ENCODE data around the gene ARID3B.

Gene ARID3B

DNA sequence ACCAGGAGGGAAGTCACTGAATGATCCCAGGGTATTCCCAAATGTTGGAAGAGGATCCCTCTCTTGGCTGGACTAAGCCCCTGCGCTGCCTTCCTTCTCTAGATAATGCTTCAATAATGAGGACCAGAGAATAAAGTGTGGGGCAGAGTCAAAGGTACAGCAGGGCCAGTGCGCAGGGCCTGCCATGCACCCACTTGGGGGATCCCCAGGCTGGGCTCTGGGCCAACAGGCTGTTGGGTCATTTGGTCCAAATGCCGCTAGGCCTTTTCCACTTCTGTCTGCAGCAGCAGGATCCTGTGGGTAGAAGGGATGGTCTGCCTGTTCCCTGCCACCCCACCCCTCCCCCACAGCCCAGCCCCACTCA lies 68.9 kb downstream of the ARID3B start:
- no peak for DNase-seq

DNA sequence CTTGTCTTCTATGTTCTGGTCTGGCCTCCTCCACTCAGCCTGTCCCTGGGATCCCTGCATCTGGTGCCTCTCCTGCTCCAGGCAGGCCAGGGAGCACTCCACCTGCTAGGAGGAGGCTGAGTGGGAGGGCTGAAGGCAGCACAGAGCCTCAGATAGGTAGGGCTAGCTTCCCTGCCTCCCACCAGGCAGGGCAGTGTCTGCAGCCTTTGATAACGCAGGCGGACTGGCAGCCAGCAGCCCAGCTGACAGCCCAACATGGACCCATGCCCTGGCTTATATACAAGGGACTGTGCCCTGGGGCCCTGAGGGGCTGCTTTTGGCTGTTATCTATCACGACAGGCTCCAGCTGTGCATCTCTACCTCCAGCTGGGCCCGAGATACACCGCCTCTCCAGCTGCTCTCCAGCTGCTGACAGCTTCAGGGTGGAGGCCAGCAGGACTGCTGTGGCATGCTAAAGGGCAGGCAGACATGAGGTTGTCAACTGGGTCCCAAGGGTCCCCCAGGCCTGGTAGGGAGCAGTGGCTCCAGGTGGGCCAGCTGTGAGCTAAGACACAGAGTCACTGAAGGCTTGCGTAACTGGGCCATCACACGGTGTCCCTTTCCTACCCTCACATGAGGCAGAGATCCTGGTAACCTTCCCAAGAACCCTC lies 69.4 kb downstream of the ARID3B start:
- no peak for DNase-seq

GRCh38 chr15:74611341-74611740 lies 70.3 kb downstream of the ARID3B start:
- no peak for DNase-seq

GRCh38 chr15:74611834-74612233 lies 70.8 kb downstream of the ARID3B start:
- no peak for DNase-seq

GRCh38 chr15:74612677-74613076 lies 71.7 kb downstream of the ARID3B start:
- DNase-seq, result no peak

DNA sequence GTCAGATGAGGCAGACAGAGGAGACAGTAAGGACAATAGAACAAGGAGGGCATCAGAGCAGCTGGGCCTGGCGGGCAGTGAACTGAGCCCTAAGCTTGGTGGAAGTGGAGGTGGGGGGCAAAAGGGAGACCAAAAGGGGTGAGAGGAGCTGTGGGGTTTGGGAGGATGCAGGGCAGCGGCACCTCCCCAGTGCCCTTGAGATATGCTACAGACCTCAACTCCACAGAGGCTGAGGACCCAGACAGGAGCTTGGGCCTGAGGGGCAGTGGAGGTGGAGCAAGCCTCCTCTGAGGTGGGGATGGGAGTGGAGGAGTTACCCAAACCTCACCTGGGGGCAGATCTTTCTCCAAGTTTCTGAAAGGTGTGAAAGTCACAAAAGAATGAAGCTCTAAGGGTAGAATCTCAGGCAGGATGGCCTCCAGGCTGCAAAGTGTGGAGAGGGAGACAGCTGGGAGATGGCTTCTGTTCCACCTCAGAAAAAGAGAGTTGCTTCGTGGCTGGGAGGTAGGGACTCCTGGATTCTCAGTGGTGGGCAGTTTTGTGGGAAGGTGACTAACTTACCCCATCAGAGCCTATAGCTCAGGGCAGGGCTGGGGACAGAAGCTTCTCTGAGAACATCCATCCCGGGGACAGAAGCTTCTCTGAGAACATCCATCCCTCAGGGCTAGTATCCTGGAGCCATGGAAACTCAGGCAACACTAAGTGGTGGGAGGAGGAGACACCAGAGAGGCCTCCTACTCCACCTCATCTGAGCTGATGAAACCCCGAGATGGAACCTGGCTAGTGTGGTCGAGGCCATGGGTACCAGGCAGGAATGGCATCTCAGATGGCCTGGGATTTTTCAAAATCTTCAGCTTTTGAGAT lies 72.3 kb downstream of the ARID3B start:
- DNase-seq, result no peak

DNA sequence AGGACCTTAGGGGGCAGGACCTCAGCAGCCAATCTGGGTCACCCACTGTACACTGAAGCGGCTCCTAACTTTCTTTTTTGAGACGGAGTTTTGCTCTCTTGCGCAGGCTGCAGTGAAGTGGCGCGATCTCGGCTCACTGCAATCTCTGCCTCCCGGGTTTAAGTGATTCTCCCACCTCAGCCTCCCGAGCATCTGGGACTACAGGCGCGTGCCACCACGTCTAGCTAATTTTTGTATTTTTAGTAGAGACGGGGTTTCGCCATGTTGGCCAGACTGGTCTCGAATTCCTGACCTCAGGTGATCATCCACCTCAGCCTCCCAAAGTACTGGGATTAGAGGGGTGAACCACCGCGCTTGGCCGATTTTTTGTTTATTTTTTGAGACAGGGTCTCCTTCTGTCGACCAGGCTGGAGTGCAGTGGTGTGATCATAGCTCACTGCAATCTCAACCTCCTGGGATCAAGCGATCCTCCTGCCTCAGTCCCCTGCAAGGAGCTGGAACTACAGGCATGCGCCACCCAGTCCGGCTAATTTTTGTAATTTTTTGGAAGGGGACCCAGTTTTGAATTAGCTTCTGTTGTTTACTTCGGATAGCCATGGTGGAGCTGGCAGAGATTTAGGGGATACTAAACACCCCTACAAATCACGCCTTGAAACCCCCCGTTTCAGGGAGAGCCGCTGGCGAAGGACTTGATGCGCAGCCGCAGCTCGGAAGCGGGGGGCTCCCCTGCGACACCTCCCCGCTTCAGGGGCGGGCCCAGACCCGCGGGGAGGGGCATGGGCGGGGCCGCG lies 73.1 kb downstream of the ARID3B start:
- DNase-seq, result no peak

DNA sequence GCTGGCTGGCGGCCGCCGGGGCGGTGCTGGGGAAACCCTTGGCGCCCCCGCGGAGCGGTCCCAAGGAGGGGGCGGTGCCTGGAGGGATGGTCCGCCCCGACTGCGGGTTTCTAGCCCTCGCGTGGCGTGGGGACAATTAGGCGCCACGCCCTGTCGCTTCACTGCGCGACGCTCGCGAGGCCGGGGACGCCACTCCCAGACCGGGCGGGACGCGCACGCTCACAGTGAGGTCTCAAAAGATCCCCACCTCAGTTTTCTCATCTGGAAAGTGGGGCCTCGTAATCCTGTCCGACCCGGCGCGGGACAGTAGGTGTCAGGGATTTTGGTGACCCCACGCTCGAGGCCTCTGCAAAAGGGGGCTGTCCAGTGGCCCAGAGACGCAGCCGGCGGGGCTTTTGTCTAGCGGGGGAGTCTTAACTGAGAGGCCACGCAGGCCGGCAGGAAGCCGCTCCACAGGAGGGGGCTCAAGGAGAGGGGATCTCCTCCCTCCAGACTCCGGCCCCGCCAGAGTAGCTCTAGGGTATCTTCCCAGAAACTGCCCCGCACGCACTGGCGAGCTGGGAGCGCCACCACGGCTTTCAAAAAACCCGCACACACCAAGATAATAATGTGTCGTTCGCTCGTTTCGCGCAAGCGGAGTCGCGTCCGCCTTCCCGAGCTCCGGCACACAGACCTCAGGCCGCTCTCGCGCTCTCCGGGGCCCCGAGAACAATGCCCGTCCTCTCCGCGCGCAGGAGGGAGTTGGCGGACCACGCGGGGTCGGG lies 73.9 kb downstream of the ARID3B start:
- peak; percentile 85 for DNase-seq

DNA sequence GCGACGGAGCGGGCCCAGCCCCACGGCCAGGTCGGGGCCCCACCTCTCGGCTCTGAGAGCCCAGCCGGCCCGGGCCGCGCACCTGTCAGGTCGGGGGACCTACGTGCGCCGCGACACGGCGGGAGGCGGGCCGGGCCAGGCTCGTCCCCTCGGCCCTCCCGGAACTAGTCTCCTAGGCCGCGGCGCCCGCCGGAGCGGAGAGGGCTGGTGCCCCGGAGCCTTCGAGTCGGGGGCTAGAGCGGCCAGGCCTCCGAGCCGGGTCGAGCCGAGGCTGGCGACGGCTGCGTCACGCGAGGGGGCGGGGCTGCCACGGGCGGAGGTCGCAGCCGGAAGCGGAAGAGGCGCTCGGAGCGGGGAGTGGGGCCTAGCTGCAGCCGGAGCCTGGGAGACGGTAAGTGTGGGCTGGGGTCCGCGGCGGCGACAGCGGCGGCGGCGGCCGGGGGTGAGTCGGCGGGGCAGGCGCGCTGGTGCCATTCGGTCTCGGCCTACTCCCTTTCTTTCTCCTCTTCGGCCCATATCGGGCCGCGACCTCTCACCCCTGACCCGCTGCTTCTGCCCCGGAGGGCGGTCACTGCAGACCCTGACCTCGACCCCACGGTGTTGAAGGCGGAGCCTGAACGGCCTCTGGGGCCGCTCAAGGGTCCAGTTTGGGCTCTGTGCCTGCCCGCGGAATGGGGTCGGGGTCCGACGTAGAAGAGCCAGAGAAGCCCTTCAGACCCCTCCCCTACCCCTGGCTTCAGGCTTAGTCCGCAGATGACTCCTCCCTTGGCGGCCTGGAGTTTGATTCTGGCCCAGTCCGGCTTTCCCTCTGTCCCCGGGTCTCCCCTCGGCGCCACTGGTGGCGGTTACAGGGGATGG lies 74.7 kb downstream of the ARID3B start, which contains the start of gene CLK3:
TSS of gene CLK3 (plus strand) at position 329 of the 858 bp plus-strand sequence. CDS start 3,361 bp downstream, outside the sequence.
- DNase-seq, result peak; percentile 98

GRCh38 chr15:74616366-74616939 lies 75.4 kb downstream of the ARID3B start:
- peak; percentile 78 for DNase-seq

- DNase-seq, result no peak
These were observed 76.0 kb downstream of the ARID3B start for GRCh38 chr15:74616996-74617395.

DNA sequence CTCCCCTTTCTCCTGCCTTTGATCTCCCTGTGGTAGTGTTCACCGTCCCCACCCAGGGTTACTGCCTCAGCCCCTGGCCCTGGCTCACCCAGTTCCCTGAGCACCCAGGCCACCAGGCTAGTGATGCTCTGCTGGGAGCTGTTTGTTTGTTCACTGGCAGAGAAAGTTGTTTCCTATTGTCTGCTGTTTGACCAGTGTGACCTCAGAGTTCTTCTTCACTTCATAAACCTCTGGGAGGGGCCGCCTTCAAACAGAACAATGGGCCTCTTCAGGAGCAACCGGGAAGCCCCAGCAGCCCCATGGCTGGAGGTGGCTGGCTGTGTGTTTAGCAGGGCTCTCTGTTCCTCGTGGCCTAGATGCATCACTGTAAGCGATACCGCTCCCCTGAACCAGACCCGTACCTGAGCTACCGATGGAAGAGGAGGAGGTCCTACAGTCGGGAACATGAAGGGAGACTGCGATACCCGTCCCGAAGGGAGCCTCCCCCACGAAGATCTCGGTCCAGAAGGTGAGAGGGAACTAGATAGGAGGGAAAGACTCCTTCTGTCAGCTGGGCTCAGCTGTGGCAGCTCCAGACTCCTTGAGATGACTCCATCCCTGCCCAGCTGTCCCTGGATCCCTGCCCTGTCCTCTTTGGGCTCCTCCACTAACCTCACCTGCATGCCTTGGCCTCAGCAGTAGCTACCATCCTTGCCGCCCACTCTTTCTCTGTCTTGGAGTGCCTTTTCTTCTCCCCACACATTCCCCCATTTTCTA lies 78.0 kb downstream of the ARID3B start:
- no peak for DNase-seq

GRCh38 chr15:74619916-74620635 lies 79.1 kb downstream of the ARID3B start:
- no peak for DNase-seq

DNA sequence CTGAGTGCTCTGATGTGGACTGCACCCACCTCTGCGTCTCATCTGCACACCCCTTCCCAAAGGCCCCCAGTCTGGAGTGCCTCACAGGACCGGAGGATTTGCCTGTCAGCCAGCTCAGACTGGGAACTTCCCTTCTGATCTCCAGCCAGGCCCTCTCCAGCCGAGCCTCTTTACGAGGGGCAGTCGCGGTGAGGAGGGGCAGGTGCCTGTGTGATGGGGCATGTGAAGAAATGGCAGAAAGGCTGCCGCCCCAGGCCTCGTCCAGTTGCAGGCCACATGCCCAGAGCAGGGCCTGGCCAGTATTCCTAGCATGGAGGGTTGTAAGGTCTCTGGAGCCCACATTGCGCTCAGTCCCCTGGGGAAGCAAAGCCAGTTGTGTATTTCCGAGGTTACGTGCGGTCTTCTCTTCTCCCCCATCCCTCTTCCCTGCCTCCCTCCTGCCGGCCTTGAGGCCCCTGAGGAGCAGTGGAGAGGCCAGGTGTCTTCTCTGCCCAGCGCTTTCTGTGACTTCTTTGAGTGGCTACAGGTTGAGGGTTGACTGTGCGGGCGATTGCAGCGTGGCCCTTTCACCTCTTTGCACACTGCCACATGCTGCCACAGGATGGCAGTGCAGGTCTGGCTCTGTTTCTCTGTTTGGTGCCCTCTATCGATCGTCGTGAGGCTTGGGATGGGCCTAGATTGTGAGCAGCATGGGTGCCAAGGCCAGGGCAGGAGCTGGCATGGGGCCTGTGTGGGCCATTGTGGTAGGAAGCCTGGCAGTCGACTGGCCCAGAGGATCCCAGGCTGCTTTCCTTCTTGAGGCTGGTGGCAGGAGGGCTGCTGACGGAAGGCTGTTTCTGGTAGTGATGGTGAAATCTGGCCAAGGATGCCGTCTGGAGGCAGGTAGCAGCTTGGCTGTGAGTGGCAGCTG lies 79.9 kb downstream of the ARID3B start:
- DNase-seq, result peak; percentile 86

DNA sequence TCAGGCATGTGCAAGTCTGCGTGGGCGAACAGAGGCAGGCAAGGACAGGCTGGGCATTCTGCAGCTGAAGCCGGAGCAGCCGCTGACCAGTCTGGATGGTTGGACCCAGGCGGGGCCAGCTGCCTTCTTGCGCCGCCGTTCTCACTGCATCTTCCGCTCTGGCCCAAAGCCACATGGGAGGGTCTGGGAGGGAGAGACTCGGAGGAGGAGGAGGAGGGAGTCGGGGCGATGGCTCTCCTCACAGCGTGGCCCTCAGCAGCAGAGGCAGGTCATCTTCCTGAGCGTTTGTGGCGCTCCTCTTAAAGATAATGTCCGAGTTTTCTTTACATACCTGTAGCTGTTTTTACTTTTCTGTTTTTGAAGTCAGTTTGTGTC lies 80.5 kb downstream of the ARID3B start:
- no peak for DNase-seq

- no peak for DNase-seq
These were observed 80.9 kb downstream of the ARID3B start for GRCh38 chr15:74621936-74622335.

DNA sequence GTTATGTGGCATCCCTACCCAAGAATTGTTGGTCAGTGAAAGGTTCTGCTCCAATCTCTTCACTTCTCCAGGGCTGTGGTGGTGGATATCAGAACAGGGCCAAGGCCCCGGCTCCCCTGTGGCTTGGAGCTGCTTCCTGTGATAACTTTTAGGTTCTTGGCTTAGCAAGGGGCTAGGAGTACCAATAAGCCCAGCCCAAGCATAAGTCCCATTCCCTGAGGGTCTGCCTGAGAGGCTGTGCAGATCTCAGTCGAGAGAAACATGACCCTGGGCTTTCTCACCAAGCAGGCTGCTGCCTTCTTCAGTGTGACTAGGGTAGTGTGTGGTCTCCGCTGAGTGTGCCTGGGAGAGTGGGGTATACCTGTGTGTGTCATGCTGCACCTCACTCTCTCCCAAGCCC lies 81.7 kb downstream of the ARID3B start:
- no peak for DNase-seq

GRCh38 chr15:74624020-74624602 lies 83.1 kb downstream of the ARID3B start:
- DNase-seq, result no peak

All from activated CD4-positive, alpha-beta T cell treated with anti-CD3 and anti-CD28 coated beads for 48 hours (primary cell).